ENCODE data around the gene FOXL2.

DNA sequence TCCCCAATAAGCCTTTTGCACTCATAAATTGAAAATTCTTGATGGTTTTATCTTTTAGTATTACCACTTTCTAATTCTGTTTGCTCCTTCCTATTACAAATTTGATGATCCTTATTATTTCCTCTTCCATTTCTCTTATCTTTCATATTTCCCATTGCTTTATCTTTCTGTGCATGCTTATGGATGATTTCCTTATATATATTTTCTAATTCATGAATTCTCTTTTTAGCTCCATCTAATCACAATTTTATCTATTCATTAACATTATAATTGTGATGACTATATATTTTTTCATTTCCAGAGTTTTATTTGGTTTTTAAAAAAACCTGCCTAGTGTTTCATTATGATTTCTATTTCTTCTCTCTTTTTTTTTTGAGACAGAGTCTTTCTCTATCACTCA is 18.0 kb upstream of the FOXL2 start:
- TF ChIP-seq, protein P1, sequence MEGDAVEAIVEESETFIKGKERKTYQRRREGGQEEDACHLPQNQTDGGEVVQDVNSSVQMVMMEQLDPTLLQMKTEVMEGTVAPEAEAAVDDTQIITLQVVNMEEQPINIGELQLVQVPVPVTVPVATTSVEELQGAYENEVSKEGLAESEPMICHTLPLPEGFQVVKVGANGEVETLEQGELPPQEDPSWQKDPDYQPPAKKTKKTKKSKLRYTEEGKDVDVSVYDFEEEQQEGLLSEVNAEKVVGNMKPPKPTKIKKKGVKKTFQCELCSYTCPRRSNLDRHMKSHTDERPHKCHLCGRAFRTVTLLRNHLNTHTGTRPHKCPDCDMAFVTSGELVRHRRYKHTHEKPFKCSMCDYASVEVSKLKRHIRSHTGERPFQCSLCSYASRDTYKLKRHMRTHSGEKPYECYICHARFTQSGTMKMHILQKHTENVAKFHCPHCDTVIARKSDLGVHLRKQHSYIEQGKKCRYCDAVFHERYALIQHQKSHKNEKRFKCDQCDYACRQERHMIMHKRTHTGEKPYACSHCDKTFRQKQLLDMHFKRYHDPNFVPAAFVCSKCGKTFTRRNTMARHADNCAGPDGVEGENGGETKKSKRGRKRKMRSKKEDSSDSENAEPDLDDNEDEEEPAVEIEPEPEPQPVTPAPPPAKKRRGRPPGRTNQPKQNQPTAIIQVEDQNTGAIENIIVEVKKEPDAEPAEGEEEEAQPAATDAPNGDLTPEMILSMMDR (conservative IDR thresholded peaks at IDR 0.05), result no peak
- TF ChIP-seq EZH2 (IDR thresholded peaks at IDR 0.05; ENCODE audit: low read depth), result no peak

Measured in PC-9 (cell line).